ENCODE measurements around the gene ACADS.

GRCh38 chr12:120706029-120706428 lies 19.6 kb upstream of the ACADS start:
- TF ChIP-seq CTCF (IDR thresholded peaks at IDR 0.05; ENCODE audit: poor library complexity) (no peak), EZH2 (IDR thresholded peaks at IDR 0.05; ENCODE audit: borderline replicate concordance) (no peak), EZH2phosphoT487 (IDR thresholded peaks at IDR 0.05; ENCODE audit: low read depth, severe bottlenecking, unreplicated experiment) (no peak)

Data from hepatocyte (in vitro differentiated cells).